DND-41 (cell line): ENCODE results near the gene COA5.

Source experiments
- ATAC-seq: fragments of 200-7000 bp; cut with Tn5 transposase; 3 replicates; pipeline ENCODE4 v1.9.1; 2021; ENCODE audit warnings: low read depth; ENCODE audit not compliant: insufficient read depth
- DNase-seq: peaks from one replicate; pipeline ENCODE4 v3.0.0-alpha.2; 2020
- H2AFZ ChIP-seq: 2 replicates; pipeline ENCODE4 v1.6.0; 2012; ENCODE audit warnings: low read depth, low read length
- H3K27ac ChIP-seq: 2 replicates; pipeline ENCODE4 v1.5.1; 2012; ENCODE audit warnings: low read length, inconsistent platforms
- H3K27me3 ChIP-seq: fragments of 200-600 bp; sonication (generic); 2 replicates; pipeline ENCODE4 v1.6.0; 2012; ENCODE audit warnings: low read length, mild to moderate bottlenecking, inconsistent platforms; ENCODE audit not compliant: insufficient read depth, poor library complexity
- H3K36me3 ChIP-seq: 2 replicates; pipeline ENCODE4 v1.5.1; 2012; ENCODE audit warnings: low read length, inconsistent platforms; ENCODE audit not compliant: insufficient read depth
- H3K4me1 ChIP-seq: 2 replicates; pipeline ENCODE4 v1.5.1; 2012; ENCODE audit warnings: mild to moderate bottlenecking, low read length; ENCODE audit not compliant: insufficient read depth
- H3K4me2 ChIP-seq: 2 replicates; pipeline ENCODE4 v1.6.0; 2012; ENCODE audit warnings: mild to moderate bottlenecking, moderate library complexity, low read length, inconsistent platforms; ENCODE audit not compliant: insufficient read depth
- H3K4me3 ChIP-seq, 2 experiments: fragments of 200-600 bp in 1 of 2; shearing (Covaris generic) in 1 of 2; 2 replicates each; pipeline ENCODE4 v1.5.1; 2012 to 2016; ENCODE audit warnings: inconsistent platforms in 2 of 2, low read length in 2 of 2, mild to moderate bottlenecking in 2 of 2, low read depth in 1 of 2, moderate library complexity in 1 of 2
- H3K79me2 ChIP-seq: 2 replicates; pipeline ENCODE4 v1.6.0; 2012; ENCODE audit warnings: low read length, inconsistent platforms; ENCODE audit not compliant: insufficient read depth
- H3K9ac ChIP-seq: 2 replicates; pipeline ENCODE4 v1.6.0; 2012; ENCODE audit warnings: low read depth, mild to moderate bottlenecking, inconsistent platforms, low read length, moderate library complexity
- H3K9me3 ChIP-seq: 2 replicates; pipeline ENCODE4 v1.5.1; 2012; ENCODE audit warnings: low read length, moderate library complexity, mild to moderate bottlenecking, inconsistent platforms; ENCODE audit not compliant: insufficient read depth, severe bottlenecking
- H4K20me1 ChIP-seq: 2 replicates; pipeline ENCODE4 v1.6.0; 2012; ENCODE audit warnings: low read length; ENCODE audit not compliant: insufficient read depth
- CTCF ChIP-seq: IDR thresholded peaks from 2 replicates; pipeline ENCODE4 v1.5.1; 2012; ENCODE audit warnings: borderline replicate concordance, low read length, moderate library complexity, mild to moderate bottlenecking; ENCODE audit not compliant: poor library complexity, severe bottlenecking; ENCODE audit errors: extremely low read depth
- EZH2 ChIP-seq: IDR thresholded peaks from 3 replicates; pipeline ENCODE4 v1.6.1; 2012; ENCODE audit warnings: borderline replicate concordance, low read depth, mild to moderate bottlenecking, moderate library complexity, low read length, inconsistent platforms; ENCODE audit not compliant: severe bottlenecking

The COA5 gene

GRCh38 chr2:98648451-98648850, 40.1 kb upstream of the COA5 start:
- H3K9ac ChIP-seq = no peak overlapping the region
- ATAC-seq (no peak), DNase-seq (no peak)
- no peak overlapping the region for H2AFZ ChIP-seq
- peaks cover 12% of the 10 kb centered on the region for H3K4me1 ChIP-seq
- peaks cover 49% of the 10 kb centered on the region for H3K36me3 ChIP-seq
- no peaks in the 10 kb centered on the region for H3K9me3 ChIP-seq
- H3K4me3 ChIP-seq = no peak overlapping the region
- H3K27ac ChIP-seq = no peak overlapping the region
- no peak overlapping the region for H3K4me2 ChIP-seq
- no peaks in the 10 kb centered on the region for H3K27me3 ChIP-seq
- TF ChIP-seq EZH2 (no peak), CTCF (no peak)
- peaks cover 20% of the 10 kb centered on the region for H3K79me2 ChIP-seq
- peaks cover 3% of the 10 kb centered on the region; the same call in 1 of the 2 replicates for H4K20me1 ChIP-seq

- DNase-seq (no peak), ATAC-seq (no peak)
- Histone ChIP-seq H3K36me3 (peaks cover 57% of the 10 kb centered on the region), H2AFZ (no peak overlapping the region), H3K4me3 (no peak overlapping the region), H3K79me2 (peaks cover 16% of the 10 kb centered on the region), H3K9ac (no peak overlapping the region), H3K27me3 (no peaks in the 10 kb centered on the region), H3K4me1 (peaks cover 12% of the 10 kb centered on the region), H4K20me1 (peaks cover 3% of the 10 kb centered on the region; the same call in 1 of the 2 replicates), H3K9me3 (no peaks in the 10 kb centered on the region), H3K4me2 (no peak overlapping the region), H3K27ac (no peak overlapping the region)
- TF ChIP-seq EZH2 (no peak), CTCF (no peak)
Measured at GRCh38 chr2:98647636-98648035, 39.3 kb upstream of the COA5 start.

GRCh38 chr2:98643496-98644100, 35.3 kb upstream of the COA5 start:
- H3K27me3 ChIP-seq = no peaks in the 10 kb centered on the region
- H3K4me3 ChIP-seq = no peak overlapping the region
- H3K36me3 ChIP-seq = peaks cover 83% of the 10 kb centered on the region
- no peak overlapping the region for H3K9ac ChIP-seq
- peaks cover 3% of the 10 kb centered on the region; the same call in 1 of the 2 replicates for H3K79me2 ChIP-seq
- TF ChIP-seq EZH2 (no peak), CTCF (no peak)
- ATAC-seq (no peak), DNase-seq (no peak)
- no peaks in the 10 kb centered on the region for H3K9me3 ChIP-seq
- H3K4me2 ChIP-seq = no peak overlapping the region
- no peak overlapping the region for H3K27ac ChIP-seq
- no peaks in the 10 kb centered on the region for H4K20me1 ChIP-seq
- H3K4me1 ChIP-seq = no peaks in the 10 kb centered on the region
- H2AFZ ChIP-seq = no peak overlapping the region
